ENCODE data around the gene SLC22A6.
"Not testable (repeated sequence)": the region's sequence is repeated elsewhere in the genome, so short reads cannot be mapped to it uniquely, and the experiment has no call there.

The SLC22A6 gene

DNA sequence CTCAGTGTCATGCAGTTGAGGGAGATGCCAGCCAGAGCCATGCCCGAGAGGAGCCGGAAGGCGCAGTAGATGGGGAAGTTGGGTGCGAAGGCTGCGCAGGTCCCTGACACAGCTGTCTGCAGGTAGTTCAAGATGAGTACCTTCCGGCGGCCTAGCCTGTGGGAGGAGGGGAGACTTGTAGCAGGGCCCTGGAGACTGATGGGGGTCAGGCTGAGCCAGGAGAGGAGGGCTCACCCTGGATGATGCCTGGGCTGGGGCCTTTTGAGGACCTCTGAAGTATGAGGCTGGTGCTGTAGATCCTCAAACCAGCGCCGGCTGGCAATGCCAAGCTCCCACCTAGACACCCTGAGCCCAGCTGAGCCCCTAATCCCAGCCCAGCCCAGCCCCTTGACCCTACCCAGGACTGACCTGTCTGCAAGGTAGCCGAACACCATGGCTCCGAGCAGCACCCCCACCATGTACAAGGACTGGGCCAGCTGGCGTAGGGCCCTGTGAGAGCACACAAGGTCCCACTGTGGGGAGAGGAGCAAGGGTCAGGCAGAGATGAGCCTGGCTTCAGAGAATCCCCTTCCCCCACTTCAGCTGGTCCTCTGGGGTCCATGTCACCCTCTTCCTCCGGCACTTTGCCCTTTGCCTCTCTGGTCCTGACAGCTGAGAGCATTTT, 1.1 kb downstream of the SLC22A6 start:
- no peak for DNase-seq

DNA sequence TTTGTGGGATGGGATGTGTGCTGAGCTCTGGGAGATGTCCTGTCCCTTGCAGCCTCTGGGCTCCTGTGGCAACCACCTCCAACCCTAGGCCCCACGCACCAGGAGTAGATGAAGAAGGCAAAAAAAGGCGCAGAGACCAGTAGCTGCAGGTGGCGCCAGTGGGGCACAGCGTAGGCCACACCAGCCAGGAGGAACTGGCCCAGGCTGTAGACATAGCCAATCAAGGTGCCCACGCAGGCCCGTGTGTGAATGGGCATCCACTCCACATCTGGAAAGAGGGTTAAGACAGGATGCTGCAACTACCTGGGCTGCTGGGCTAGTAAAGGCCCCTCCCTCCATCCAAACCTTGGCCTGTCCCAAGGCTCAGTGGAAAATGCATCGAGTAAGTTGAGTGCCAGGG, 3.0 kb downstream of the SLC22A6 start:
- DNase-seq = no peak

GRCh38 chr11:62980133-62980760, 4.5 kb downstream of the SLC22A6 start:
- DNase-seq = no peak

DNA sequence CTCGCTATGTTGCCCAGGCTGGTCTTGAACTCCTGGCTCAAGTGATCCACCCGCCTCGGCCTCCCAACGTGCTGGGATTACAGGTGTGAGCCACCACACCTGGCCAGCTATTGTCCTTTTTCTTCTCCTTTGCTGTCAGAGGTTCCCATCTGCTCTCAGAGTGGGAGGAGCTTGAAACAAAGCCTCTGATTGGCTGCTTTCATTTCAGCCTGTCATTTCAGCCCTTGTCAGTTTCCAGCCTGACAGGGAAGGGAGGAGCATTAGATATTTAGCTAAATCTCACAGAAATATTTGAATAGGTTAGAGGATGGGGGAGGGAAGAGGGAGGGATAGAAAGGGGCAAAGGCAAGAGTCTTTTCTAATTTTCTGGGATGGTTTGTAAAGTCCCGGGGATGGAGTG, 8.7 kb downstream of the SLC22A6 start:
- no peak for DNase-seq

DNA sequence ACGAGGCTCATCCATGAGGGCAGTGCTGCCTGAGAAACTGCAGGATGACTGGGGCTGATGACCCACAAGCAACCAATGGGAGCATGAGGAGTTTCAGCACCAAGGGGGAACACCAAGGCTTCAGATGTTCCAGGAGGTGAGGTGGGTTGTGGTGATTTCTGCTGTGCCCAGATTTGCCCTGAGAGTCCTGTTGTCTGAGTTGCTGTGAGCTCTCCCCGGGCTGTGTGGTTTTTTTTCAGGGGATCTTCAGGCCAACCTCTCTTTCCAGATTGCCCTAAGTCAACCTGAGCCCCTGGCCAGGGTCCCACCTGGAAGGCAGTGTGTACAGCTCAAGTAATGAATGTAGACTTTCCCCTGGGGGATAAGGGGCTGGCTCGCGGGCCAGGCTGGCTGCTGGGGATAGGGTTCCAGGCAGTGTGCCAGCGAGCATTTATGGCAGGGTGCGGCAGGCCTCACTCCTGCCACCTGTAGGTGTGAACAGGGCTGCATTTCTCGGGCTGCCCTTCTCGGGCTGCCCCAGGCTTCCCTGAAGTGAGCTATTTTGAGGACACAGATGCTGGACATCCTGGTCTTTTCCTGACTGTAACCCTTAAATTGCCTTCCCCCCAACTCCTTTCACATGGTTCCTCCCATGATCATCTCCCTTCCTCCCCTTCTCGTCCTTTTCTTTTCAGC, 9.8 kb downstream of the SLC22A6 start:
- DNase-seq = peak in 1 of 2 donors; percentile 5

DNA sequence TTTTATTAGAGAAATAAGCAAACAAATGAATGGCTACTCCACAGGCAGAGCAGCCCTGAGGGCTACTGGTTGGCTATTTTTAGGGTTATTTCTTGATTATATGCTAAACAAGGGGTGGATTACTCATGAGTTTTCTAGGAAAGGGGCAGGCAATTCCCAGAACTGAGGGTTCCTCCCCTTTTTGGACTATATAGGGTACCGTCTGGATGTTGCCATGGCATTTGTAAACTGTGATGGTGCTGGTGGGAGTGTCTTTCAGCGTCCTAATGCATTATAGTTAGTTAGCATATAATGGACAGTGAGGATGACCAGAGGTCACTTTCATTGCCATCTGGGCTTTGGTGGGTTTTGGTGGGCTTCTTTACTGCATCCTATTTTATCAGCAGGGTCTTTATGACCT, 19.2 kb downstream of the SLC22A6 start:
- DNase-seq = no peak

DNA sequence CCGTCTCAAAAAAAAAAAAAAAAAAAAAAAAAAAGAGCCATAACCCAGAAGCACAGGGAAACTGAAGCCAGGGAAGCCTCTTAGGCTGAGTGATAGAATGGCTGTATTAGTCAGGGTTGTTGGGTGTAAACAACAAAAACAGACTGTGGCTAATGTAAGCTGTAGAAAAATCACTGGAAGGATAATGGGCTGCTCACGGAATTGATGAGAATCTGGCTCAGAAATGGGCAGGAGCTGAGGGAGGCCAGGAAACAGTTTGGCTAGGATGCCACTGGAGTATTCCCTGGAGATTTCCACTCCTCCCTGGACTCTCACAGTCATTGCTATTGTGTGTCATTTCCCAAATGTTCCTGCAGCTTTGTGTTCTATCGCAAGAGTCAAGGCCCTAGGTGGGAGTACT, 22.4 kb downstream of the SLC22A6 start:
- no peak for DNase-seq

DNA sequence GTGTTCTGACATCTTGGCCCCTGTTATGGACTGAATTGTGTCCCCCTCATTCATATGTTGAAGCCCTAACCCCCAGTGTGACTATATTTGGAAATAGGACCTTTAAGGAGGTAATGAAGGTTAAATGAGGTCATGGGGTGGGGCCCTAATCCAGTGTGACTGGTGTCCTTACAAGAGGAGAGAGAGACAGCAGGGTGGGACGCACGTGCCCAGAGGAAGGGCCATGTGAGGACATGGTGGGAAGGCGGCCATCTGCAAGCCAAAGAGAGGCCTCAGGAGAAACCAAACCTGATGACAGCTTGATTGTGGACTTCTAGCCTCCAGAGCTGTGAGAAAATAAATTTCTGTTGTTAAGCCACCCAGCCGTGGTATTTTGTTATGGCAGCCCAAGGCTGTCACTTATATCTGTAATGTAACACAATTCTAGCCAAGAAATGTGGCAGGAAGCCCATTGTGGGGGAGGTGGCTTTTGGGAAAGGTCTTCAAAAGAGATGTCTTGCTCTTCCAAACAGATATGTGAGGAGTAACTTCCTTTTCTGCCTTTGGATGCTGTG, 23.7 kb downstream of the SLC22A6 start:
- DNase-seq = no peak

DNA sequence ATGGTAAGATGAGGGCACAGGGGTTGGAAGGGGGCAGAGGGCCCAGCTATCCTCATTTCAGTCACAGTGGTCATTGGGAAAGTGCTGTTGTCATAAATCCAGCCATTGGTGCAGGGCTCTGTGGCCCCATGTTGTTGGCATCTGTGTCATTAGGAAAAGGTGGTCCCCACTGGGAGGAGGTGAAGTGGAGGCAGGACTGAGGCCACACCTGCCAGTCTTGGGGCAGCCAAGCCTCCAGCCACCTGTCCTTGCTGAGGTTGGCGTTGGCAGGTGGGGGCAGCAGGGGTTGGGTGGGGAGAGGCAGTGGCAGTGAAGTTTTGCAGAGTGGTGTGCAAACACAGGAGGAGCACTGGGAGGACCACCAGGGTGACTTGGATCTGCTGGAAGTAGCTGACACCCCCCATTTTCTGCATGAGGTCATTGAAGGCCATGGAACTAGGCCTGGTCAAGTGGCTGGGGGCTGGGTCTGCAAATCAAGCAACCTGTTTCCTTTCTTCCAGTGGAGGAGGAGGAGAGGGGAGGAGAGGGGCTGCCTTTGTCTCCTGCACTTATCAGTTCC, 25.3 kb downstream of the SLC22A6 start:
- DNase-seq = no peak

GRCh38 chr11:62958547-62959421, 26.0 kb downstream of the SLC22A6 start:
- DNase-seq = no peak

DNA sequence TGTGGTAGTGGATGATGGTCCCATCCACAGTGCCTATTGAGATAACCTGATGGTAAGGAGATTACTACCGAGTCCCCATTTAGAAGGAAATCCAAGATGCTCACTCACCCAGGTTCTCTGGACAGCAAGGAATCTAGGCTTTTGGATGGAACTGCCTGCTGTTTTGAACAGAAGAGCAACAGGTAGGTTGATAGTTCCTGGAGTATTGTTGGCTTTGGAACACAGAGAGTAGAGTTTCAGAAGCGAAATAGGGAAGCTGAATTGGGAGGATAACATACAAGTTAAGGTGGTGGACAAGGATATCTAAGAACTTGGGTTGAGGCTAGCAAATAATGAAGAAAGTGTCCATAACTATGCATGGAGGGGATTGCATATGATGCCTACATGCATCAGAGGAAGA, 27.6 kb downstream of the SLC22A6 start:
- no peak for DNase-seq

GRCh38 chr11:62954478-62954877, 30.3 kb downstream of the SLC22A6 start:
- DNase-seq = no peak

DNA sequence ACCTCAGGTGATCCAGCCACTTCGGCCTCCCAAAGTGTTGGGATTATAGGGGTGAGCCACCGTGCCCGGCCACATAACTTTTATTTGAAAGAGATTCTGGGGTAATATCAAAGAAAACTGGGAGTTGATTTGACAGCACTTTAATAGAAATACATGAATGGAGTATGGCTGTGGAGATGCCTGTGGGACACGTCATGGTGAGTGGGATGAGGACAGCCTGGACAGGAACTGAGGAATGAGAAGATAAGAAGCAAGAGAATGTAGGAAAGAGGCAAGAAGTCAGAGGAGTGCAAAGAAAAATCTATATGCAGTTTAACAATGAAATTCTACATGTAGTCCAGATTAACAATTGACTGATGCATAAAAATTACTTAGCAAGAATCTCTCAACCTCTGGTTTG, 31.0 kb downstream of the SLC22A6 start:
- DNase-seq = no peak

DNA sequence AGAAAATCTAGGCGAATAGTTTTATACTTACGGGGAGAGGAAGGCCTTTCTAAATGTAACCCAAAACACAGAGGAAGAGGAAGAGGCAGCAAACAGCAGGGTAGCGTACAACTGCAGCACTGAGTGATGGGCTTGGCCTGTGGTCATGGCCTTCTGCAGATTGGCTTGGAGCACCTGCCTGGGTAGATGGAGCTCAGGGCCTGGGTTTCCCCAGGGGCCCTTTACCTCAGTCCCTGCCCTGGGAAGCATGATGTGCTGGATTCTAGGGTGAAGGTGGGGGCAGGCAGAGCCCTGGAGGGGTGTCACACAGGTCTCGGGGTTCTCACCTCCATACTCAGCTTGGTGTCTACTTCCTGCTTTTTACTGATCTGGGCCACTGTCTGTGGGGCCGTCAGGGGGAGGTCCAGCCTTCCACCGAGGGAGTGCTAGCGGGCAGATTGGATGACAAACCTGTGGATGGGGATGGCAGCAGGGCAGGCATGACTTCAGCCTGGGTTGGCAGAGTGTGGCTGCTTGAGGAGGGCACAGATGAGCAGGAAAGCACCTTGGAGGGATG, 35.9 kb downstream of the SLC22A6 start:
- DNase-seq = no peak

DNA sequence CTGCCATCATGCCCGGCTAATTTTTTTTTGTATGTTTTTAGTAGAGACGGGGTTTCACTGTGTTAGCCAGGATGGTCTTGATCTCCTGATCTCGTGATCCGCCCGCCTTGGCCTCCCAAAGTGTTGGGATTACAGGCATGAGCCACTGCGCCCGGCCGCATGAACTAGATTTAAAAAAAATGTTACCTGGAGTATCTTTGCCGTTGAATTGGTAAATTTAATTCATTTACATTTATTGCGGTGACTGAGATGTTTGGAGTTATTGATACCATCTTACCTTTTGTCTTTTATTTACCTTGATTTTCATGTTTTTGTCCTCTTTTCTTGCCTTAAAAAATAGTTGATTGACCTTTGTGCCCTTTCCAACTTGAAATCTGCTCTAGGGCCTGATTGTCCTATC, 39.2 kb downstream of the SLC22A6 start:
- not testable (repeated sequence) for DNase-seq

DNA sequence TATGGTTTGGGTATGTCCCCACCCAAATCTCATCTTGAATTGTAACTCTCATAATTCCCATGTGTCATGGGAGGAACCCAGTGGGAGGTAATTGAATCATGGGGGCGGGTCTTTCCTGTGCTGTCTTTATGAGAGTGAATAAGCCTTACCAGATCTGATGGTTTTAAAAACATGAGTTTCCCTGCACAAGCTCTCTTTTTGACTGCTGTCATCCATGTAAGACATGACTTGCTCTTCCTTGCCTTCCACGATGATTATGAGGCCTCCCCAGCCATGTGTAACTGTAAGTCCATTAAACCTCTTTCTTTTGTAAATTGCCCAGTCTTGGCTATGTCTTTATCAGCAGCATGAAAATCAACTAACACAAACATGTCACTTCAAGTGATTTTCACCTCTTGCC, 47.2 kb downstream of the SLC22A6 start:
- not testable (repeated sequence) for DNase-seq

- no peak for DNase-seq
These were observed 50.3 kb downstream of the SLC22A6 start for GRCh38 chr11:62934496-62934785.

DNA sequence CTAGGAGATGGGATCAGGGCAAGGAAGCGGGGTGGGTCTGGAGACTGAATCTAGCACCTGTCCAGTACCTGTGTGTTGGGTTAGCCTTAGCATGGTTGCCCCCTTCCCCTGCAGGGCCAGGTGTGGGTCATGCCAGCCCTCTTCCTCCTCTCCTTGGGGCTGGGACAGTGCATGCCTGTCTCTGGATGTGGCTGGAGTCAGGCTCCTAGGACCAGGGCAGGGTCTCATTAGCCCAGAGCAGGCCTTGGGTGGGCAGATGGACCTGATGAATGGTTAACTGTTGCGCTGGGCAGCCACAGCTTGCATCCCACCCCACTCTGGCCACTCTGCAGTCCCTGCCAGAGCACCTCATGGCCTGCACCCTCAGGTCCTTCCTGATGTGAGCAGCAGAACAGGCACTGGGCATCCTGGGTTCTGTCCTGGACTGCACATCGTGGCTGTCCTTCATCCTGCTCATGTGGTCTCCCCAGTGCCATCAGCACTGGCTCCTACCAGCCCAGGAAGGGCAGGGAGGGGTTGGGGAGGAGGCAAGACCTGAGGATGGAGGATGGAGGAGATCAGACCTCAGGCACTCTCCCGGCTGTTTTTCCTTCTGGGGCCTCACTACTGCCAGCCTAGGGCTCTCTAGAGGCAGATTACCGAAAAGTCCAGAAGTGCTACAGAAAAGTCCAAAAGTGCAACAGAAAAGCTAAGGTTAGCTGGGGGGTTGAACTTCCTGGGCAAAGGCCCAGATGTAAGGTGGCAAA, 50.8 kb downstream of the SLC22A6 start:
- no peak for DNase-seq

DNA sequence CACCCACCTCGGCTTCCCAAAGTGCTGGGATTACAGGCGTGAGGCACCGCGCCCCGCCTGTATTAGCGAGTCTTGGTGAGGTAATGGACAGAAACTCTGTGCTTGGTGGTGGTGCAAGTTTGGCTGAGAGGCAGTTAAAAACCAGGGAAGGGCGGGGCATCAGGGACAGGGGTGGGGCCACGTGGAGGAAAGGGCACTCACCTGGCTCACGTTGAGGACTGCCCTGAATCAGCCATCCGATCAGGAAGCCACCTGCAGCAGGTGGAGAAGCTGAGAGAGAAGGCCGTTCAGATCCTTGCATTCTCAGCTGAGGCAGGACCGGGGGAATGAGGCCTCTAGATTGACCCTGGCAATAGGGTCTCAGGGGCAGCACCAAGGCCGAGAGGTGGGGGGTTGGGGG, 51.5 kb downstream of the SLC22A6 start:
- DNase-seq = no peak

GRCh38 chr11:62931499-62932278, 53.1 kb downstream of the SLC22A6 start:
- no peak for DNase-seq

DNA sequence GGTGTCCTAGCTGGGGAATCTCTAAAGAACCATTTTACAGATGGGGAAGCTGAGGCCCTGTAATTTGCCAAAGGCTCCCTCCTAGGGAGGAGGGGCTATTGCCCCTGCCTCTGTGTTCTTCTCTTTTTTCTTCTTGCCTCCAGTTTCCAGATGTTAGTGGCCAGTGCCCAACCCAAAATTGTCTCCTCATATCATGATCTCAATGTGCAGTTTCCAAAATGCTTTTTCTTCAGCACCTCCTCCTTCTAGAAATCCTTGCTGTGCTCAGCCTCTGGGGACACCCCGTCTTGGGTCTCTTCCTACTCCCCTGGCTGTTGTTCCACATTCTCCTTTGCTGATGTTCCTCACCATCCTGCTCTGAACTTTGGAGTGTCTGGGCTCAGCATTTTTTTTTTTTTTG, 54.1 kb downstream of the SLC22A6 start:
- DNase-seq = no peak

All from CD4-positive, alpha-beta T cell treated with Interleukin-4 for 1 hour (primary cell).